ENCODE measurements around the gene SLC26A3. TPM values are rescaled to one million over a fixed set of nuclear protein-coding genes. Genes with fewer than 3 reads are reported as not detected.

Gene SLC26A3
- total RNA-seq, 3 donors from 2014 or later: 0.19 to 0.48 (median 0.37) TPM

Other genes starting within 250 kb of the SLC26A3 start
- 10 to 100 TPM; 30.3 to 40.9 (median 40.0) TPM for gene COG5, start 239.3 kb downstream of the SLC26A3 start, total RNA-seq
- 10 to 100 TPM in 1 of 3 donors, 1 to 10 TPM in 2; 9.5 to 11.6 (median 9.5) TPM for gene DUS4L, start 239.3 kb downstream of the SLC26A3 start, total RNA-seq
- gene BCAP29, start 223.0 kb downstream of the SLC26A3 start, total RNA-seq: 10 to 100 TPM; 26.5 to 29.2 (median 27.8) TPM
- 1 to 10 TPM in 1 of 3 donors, under 1 TPM in 2; 0.68 to 2.0 (median 0.71) TPM for gene SLC26A4, start 142.4 kb downstream of the SLC26A3 start, total RNA-seq
- 10 to 100 TPM; 37.2 to 45.9 (median 42.7) TPM for gene CBLL1, start 59.1 kb downstream of the SLC26A3 start, total RNA-seq
- 100 to 1,000 TPM; 100 to 105 (median 103) TPM for gene DLD, start 88.0 kb upstream of the SLC26A3 start, total RNA-seq
- gene LAMB1, start 199.9 kb upstream of the SLC26A3 start, total RNA-seq: under 1 TPM; 0.26 to 0.46 (median 0.30) TPM

Measured in activated T-cell treated with anti-CD3 and anti-CD28 coated beads, Interleukin-2, amount 50 U/mL, for 4 hours (primary cell).